Measurements from ENCODE around the gene FBXL3.

DNA sequence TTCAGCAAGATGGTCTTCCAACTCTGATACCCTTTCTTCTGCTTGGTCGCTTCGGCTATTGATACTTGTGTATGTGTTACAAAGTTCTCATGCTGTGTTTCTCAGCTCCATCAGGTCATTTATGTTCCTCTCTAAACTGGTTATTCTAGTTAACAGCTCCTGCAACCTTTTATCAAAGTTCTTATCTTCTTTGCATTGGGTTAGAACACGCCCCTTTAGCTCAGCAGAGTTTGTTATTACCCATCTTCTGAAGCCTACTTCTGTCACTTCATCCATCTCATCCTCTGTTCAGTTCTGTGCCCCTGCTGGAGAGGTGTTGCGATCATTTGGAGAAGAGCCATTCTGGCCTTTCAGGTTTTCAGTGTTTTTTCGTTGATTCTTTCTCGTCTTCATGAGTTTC is 59.9 kb downstream of the FBXL3 start:
- TF ChIP-seq, protein P1, sequence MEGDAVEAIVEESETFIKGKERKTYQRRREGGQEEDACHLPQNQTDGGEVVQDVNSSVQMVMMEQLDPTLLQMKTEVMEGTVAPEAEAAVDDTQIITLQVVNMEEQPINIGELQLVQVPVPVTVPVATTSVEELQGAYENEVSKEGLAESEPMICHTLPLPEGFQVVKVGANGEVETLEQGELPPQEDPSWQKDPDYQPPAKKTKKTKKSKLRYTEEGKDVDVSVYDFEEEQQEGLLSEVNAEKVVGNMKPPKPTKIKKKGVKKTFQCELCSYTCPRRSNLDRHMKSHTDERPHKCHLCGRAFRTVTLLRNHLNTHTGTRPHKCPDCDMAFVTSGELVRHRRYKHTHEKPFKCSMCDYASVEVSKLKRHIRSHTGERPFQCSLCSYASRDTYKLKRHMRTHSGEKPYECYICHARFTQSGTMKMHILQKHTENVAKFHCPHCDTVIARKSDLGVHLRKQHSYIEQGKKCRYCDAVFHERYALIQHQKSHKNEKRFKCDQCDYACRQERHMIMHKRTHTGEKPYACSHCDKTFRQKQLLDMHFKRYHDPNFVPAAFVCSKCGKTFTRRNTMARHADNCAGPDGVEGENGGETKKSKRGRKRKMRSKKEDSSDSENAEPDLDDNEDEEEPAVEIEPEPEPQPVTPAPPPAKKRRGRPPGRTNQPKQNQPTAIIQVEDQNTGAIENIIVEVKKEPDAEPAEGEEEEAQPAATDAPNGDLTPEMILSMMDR (IDR thresholded peaks at IDR 0.05): no peak
- TF ChIP-seq POLR2AphosphoS5 (IDR thresholded peaks at IDR 0.05; ENCODE audit: insufficient read depth in 1 of 2, low read depth in 1 of 2) (no peak), POLR2A (IDR thresholded peaks at IDR 0.05) (no peak)
